GM12864 (cell line): ENCODE results near the gene PACSIN3.
"Not testable (repeated sequence)": the region's sequence is repeated elsewhere in the genome, so short reads cannot be mapped to it uniquely, and the experiment has no call there.

Experiments used
- DNase-seq: peaks from one replicate; pipeline ENCODE4 v3.0.0-alpha.2; 2011; ENCODE audit warnings: low read depth
- H3K4me3 ChIP-seq: 2 replicates; pipeline ENCODE4 v1.5.1; 2011; ENCODE audit warnings: mild to moderate bottlenecking, low read depth, low read length, control low read depth
- CTCF ChIP-seq: IDR thresholded peaks from 2 replicates; pipeline ENCODE4 v1.5.1; 2011; ENCODE audit warnings: low read depth, mild to moderate bottlenecking, moderate library complexity, low read length, control low read depth, inconsistent platforms; ENCODE audit errors: missing control alignments

PACSIN3 gene

GRCh38 chr11:47212938-47213337, 26.7 kb upstream of the PACSIN3 start:
- TF ChIP-seq CTCF = no peak
- H3K4me3 ChIP-seq = no peak overlapping the region
- DNase-seq = no peak

DNA sequence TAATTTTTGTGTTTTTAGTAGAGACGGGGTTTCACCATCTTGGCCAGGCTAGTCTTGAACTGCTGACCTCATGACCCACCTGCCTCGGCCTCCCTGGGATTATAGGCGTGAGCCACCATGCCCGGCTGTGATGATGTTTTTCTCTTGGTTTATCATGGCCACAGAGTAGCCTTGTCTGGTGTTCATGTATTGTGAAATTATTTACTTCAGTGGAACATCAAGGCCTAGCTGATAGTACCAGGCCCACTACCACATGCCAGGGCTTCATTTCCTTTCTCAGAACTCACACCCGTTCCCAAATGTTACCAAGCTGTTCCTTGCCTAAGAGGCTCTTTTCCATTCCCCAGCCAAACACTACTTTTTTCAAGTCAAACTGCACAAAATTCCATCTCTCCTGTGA, 22.4 kb upstream of the PACSIN3 start:
- no peak for TF ChIP-seq CTCF
- DNase-seq = no peak

DNA sequence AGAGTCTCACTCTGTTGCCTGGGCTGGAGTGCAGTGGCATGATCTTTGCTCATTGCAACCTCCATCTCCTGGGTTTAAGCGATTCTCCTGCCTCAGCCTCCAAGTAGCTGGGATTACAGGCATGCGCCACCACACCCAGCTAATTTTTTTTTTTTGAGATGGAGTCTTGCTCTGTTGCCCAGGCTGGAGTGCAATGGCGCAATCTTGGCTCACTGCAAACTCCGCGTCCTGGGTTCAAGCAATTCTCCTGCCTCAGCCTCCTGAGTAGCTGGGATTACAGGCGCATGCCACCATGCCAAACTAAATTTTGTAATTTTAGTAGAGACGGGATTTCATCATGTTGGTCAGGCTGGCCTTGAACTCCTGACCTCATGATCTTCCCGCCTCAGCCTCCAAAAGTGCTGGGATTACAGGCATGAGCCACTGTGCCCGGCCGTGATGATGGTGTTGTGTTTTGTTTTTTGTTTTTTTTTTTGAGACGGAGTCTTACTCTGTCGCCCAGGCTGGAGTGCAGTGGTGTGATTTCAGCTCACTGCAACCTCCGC, 21.8 kb upstream of the PACSIN3 start:
- H3K4me3 ChIP-seq, DNase-seq: not testable (repeated sequence)

More for the DNA sequence above, 22.4 kb upstream of the PACSIN3 start:
- no peak overlapping the region for H3K4me3 ChIP-seq

- no peak for TF ChIP-seq CTCF
- H3K4me3 ChIP-seq = no peak overlapping the region
- DNase-seq = no peak
Measured at GRCh38 chr11:47207459-47207858, 21.2 kb upstream of the PACSIN3 start.

- not testable (repeated sequence) for H3K4me3 ChIP-seq, DNase-seq
Measured at GRCh38 chr11:47206577-47206976, 20.3 kb upstream of the PACSIN3 start.

GRCh38 chr11:47204637-47204989, 18.4 kb upstream of the PACSIN3 start:
- H3K4me3 ChIP-seq = no peak overlapping the region
- no peak for TF ChIP-seq CTCF
- no peak for DNase-seq

- no peak for TF ChIP-seq CTCF
- no peak overlapping the region for H3K4me3 ChIP-seq
- DNase-seq = no peak
Measured at GRCh38 chr11:47202576-47202975, 16.3 kb upstream of the PACSIN3 start.

- H3K4me3 ChIP-seq = no peak overlapping the region
- TF ChIP-seq CTCF = no peak
- DNase-seq = no peak
Measured at GRCh38 chr11:47201015-47201414, 14.8 kb upstream of the PACSIN3 start.

GRCh38 chr11:47198161-47198560, 11.9 kb upstream of the PACSIN3 start:
- DNase-seq, H3K4me3 ChIP-seq: not testable (repeated sequence)
